Activated CD8-positive, alpha-beta memory T cell treated with anti-CD3 and anti-CD28 coated beads, Interleukin-2, amount 50 U/mL, for 24 hours (primary cell): Measurements from ENCODE around the gene ADAMTS20.
"Not testable (repeated sequence)": the region's sequence is repeated elsewhere in the genome, so short reads cannot be mapped to it uniquely, and the experiment has no call there.

ENCODE experiments used
- DNase-seq: peaks from one replicate; pipeline ENCODE4 v3.0.0-alpha.2; 2020; ENCODE audit errors: extremely low read depth

The ADAMTS20 gene, protein sequence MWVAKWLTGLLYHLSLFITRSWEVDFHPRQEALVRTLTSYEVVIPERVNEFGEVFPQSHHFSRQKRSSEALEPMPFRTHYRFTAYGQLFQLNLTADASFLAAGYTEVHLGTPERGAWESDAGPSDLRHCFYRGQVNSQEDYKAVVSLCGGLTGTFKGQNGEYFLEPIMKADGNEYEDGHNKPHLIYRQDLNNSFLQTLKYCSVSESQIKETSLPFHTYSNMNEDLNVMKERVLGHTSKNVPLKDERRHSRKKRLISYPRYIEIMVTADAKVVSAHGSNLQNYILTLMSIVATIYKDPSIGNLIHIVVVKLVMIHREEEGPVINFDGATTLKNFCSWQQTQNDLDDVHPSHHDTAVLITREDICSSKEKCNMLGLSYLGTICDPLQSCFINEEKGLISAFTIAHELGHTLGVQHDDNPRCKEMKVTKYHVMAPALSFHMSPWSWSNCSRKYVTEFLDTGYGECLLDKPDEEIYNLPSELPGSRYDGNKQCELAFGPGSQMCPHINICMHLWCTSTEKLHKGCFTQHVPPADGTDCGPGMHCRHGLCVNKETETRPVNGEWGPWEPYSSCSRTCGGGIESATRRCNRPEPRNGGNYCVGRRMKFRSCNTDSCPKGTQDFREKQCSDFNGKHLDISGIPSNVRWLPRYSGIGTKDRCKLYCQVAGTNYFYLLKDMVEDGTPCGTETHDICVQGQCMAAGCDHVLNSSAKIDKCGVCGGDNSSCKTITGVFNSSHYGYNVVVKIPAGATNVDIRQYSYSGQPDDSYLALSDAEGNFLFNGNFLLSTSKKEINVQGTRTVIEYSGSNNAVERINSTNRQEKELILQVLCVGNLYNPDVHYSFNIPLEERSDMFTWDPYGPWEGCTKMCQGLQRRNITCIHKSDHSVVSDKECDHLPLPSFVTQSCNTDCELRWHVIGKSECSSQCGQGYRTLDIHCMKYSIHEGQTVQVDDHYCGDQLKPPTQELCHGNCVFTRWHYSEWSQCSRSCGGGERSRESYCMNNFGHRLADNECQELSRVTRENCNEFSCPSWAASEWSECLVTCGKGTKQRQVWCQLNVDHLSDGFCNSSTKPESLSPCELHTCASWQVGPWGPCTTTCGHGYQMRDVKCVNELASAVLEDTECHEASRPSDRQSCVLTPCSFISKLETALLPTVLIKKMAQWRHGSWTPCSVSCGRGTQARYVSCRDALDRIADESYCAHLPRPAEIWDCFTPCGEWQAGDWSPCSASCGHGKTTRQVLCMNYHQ (N-terminal part only)

DNA sequence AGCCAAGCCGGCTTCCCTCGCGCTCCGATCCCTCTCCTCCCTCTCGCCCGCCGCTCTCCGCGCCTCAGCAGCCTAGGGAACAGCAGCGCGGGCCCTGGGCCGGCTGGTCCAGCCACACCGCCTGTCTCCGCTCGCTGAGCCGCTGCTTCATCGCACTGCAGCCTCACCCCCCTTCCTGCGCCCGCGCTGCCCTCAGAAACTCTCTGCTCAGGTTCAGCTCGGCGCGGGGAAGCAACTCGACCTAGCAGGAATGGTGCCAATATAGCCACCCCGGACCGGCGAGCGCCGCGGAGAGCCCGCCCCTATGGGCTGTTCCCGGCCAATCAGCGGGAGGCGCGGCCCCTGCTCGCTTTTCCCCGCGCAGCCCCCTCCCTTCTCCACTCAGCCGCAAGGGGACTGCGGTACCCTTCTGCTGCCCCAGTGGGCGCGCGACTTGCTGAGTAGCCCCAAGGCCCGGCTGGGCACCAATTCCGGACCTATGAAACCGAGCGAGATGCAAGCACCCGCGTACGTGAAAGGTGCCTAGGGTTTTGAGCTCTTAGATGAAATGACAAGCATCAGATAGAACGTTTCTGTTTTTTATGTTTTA is at the start of gene ADAMTS20:
TSS of gene ADAMTS20 (minus strand) at position 233 of the 589 bp plus-strand sequence. CDS start 282 bp downstream, outside the sequence.
- DNase-seq = no peak

GRCh38 chr12:43599708-43600107 is 47.7 kb upstream of the ADAMTS20 start:
- no peak for DNase-seq

DNA sequence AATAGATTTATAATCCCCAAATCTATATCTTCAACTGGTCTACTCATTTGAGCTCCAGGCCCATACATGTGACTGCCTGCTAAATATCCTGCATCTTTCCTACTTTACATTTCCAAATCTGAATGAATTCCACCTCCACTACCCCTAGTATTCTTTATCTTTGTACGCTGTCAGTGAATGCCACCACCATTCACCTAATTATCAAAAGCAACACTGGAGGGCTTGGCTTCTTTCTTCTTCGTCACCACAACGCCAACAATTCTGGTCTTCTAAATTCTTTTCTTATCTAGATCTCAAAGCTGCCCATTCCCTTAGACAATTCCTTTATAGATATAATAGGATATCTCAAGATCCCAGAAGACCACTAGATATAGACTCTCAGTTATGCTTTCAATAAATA is 47.1 kb upstream of the ADAMTS20 start:
- DNase-seq = no peak

DNA sequence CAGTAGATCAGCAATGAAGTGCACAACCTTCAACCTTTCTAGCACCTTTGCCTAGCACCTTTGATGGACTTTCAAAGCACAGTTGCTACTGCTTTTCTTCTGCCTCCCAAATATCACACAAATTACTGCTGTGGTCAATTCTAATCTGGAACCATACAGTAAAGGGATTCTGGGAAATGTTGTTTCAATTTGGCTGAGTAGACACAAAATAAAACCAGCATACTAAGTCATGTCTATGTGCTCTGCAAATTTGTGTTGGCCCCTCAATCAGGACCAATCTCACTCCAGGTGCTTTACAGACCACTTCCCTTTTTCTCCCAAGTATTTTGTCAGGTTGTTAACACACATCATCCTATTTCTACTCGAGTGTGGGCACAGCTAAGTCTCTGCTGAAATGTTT is 38.3 kb upstream of the ADAMTS20 start:
- no peak for DNase-seq

GRCh38 chr12:43586646-43587245 is 34.7 kb upstream of the ADAMTS20 start:
- no peak for DNase-seq

DNA sequence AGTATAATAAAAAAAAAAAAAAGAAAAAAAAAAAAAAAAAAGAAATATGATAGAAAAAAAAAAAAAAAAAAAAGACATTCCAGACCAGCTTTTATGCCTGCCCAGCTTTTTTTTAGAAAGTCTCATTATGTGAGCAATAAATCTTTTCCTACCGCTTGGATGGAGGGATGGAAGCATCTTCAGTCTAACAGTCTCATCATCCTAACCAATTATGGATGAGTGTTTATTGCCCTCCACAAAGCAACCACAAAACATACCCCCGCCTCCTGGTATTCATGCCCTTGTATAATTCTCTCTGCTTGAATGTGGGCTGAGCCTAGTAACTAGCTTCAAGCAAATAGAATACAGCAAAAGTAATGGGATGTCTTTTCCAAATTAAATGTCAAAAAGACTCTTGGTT is 33.7 kb upstream of the ADAMTS20 start:
- no peak for DNase-seq

DNA sequence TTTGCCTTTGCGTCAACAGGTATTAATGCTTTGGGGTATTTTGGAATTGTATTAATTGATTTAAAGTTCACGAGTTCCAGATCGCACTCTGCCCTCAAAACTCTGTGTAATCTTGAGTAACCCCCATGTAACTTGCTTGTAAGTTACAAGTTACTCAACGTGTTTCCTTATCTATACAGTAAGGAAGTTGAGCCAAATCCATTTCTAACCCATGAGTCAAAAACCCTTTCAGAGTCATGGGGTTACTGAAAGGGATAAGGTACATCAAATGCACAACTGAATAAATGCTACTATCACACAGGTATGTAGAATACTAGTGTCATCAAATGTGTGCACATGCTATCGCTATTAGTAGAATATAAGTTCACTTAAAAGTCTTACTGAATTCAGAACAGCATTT is 28.6 kb upstream of the ADAMTS20 start:
- DNase-seq = no peak

DNA sequence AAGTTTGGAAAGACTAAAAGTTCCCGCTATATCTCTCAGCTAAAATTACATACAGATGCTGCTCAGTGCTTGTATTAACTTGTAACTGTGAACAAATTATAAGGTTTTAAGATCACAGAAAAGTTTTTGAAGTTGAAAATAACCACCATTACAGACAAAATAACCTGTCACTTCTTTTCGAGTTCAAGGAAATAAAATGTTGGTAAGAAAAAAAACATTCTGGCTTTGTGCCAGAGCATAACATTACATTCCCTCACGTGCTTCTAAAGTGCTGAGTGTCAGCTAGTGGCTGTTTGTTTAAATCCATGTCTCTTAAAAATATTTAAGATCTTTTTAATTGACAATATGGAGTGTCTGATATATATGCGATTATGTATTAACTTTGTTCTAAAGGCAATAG is 27.2 kb upstream of the ADAMTS20 start:
- no peak for DNase-seq

GRCh38 chr12:43578782-43579181 is 26.8 kb upstream of the ADAMTS20 start:
- DNase-seq = no peak

DNA sequence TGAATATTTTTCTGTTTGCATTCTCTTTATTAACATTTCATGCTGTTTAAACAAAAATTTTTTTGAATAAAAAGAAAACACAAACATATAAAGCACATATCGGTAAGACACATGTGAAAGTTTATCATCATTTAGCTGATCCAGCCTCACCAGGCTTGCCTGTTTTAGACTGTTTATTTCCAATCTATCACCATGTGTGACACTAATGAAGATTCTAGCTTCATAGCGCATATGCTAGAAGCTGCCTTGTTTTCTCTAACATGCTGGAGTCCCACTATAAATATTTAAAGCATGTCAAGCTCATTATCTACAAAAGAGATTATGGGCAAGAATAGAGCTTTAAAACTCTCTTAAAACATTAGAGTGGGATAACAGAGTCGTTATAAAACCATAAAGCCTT is 25.4 kb upstream of the ADAMTS20 start:
- no peak for DNase-seq

GRCh38 chr12:43576162-43576561 is 24.2 kb upstream of the ADAMTS20 start:
- no peak for DNase-seq

DNA sequence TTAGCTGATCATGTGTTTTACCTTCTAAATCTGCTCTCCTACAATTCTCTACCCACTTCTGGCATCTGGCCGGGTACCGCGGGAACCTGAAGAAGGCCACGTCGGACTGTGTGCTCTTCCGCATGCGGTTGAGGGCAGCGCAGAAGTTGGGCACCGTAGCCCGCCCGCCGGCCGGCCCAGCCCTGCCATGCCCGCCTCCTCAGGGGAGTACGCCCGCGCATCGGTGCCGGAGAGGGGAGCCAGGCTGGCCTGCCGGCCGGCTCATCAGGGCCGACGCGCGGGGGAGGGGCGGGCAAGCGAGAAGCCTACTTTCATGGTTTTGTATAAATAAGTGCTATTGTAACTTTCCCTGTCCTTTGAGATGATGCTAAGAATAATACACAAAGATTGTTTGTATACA is 19.9 kb upstream of the ADAMTS20 start:
- no peak for DNase-seq

DNA sequence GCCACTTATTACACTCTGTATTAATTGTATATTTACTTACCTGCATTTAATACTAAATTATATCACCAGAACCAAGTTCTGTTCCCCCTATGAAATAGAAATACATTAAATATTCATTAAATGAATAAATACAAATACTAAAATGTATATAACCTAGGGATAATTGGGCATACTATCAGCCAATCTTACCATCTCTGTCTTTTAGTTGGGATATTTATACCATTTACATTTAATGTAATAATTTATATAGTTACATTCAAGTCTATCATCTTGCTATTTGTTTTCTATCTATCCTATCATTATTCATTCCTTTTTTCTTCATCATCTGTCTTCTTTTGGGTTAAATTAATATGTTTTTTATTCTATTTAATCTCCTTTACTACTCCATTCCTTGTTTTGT is 4.1 kb upstream of the ADAMTS20 start:
- DNase-seq = no peak

DNA sequence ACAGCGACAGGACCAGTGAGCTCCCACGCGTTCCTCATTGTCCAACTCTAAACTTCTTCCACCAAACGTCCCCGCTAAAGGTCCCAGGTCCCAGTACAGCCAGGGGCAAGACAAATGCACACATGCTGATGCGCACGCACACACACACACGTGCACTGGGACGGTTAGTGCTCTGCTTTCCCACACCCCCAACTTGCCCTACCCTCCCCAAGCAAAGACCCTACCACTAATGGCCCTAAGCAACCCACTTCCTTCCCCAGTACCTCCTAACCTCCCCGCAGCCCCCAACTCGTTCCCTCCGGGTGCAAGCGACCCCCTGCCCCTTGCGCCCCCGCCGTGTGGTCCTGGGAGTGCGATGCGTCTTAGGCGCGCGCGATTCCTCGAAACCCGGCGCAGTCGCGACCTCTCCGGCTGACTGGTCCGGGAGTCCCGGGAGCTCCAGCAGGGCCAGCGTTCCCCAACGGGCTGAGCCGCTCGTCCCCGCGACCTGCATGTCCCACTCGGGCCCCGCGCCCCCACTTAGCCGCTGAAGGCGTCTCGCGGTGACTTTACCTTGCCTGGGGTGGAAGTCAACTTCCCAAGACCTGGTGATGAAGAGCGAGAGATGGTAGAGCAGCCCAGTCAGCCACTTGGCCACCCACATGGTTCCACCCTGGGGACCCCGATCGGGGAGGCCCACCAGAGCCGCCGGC is 578 bp downstream of the ADAMTS20 start:
- no peak for DNase-seq

DNA sequence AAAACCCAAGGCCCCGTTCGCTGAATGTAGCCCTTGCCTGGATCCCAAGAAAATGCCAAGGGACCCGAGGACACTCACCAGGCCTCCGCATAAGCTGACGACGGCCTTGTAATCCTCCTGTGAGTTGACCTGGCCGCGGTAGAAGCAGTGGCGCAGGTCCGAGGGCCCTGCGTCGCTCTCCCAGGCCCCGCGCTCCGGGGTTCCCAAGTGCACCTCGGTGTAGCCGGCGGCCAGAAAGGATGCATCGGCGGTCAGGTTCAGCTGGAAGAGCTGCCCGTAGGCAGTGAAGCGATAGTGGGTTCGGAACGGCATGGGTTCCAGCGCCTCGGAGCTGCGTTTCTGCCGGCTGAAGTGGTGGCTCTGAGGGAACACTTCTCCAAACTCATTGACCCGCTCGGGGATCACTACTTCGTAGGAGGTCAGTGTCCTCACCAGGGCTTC is 1.2 kb downstream of the ADAMTS20 start:
- no peak for DNase-seq

DNA sequence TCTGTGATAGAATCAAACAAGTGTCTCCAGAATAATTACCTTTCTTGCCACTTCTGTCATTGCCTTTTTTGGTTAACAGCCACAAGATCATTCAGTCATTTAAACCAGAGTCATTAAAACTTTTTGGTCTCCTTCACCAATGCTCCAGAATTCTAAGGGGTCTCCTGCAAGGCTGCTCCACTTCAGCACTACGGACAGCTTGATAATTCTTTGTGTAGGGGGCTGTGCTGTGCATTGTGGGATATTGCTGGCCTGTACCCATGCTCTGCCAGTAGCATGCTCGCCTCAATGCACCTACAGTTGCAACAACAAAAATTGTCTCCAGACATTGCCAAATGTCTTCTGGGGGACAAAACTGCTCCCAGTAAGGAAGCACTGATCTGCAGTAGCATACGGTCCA is 7.3 kb downstream of the ADAMTS20 start:
- no peak for DNase-seq

GRCh38 chr12:43540470-43540869 is 11.5 kb downstream of the ADAMTS20 start:
- no peak for DNase-seq

DNA sequence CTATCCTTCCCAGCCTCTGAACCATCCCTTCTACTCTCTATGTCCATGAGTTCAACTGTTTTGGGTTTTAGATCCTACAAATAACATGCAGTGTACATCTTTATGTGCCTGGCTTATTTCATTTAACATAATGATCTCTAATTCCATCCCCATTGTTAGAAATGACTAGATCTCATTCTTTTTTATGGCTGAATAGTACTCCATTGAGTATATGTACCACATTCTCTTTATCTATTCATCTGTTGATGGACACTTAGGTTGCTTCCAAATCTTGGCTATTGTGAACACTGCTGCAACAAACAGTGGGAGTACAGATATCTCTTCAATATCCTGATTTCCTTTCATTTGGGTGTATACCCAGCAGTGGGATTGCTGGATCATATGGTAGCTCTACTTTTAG is 14.3 kb downstream of the ADAMTS20 start:
- not testable (repeated sequence) for DNase-seq

DNA sequence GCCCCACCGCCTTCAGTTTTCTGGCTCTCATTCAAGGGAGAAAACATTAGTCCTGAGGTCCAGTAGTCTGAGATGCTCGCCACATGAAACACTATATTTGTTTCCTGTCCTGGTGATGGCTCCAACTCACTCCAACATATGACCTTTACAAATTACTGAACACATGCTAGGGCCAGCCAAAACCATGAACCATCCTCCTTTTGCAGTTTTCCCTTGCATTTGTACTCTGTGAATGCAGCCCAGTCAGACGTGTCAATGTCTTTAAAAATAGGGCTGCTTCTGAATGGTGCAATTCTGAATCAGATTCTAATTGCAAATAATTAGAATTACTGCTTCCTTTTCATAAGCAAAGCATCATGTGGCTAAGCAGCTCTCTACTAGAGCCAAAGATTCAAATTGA is 36.0 kb downstream of the ADAMTS20 start:
- no peak for DNase-seq

DNA sequence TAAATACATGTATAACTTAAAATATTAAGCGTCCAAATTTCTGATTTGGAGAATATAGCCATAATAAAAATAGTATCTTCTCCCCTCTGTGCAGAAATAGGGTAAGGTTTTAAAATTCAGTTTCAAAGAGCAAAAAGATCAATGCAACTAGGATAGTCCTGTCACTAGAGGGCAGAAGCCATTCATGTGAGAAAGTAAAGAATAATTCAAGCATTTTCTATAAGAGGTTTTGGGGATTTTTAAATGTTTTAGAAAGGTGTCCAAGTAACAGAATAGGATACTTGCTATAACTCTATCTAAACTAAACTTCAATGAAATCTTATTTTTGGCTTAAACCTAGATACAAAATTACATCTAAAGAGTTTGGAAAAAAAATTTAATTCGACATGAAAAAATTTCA is 50.3 kb downstream of the ADAMTS20 start:
- no peak for DNase-seq
